Lung (tissue), 12 donors: Measurements from ENCODE around the gene B3GNT3. TPM values are rescaled to one million over a fixed set of nuclear protein-coding genes. Genes with fewer than 3 reads are reported as not detected.

Experiments used
- ATAC-seq: fragments of 200-7000 bp; cut with Tn5 transposase; one replicate; pipeline ENCODE4 v1.9.1; 2020; ENCODE audit warnings: moderate number of reproducible peaks; ENCODE audit not compliant: insufficient read depth, low FRiP score
- DNase-seq, 3 donors: peaks; one replicate each; pipeline ENCODE4 v3.0.0-alpha.2; 2013 to 2017
- H3K27ac ChIP-seq, 2 donors: one replicate each; pipeline ENCODE4 v1.5.1; 2013; ENCODE audit warnings: mild to moderate bottlenecking in 2 of 2, moderate library complexity in 2 of 2, control low read depth in 1 of 2, inconsistent platforms in 1 of 2, low read depth in 1 of 2, low read length in 1 of 2
- H3K27me3 ChIP-seq, 3 donors: one replicate each; pipeline ENCODE4 v1.5.1; 2013; ENCODE audit warnings: low read length in 2 of 3; ENCODE audit not compliant: control insufficient read depth in 3 of 3, insufficient read depth in 3 of 3
- H3K36me3 ChIP-seq, 4 donors: one replicate each; pipeline ENCODE4 v1.5.1; 2013; ENCODE audit warnings: low read length in 4 of 4, mild to moderate bottlenecking in 1 of 4, moderate library complexity in 1 of 4; ENCODE audit not compliant: control insufficient read depth in 4 of 4, insufficient read depth in 4 of 4
- H3K4me1 ChIP-seq, 5 donors: one replicate each; pipeline ENCODE4 v1.5.1; 2013; ENCODE audit warnings: low read length in 5 of 5, mild to moderate bottlenecking in 2 of 5, moderate library complexity in 1 of 5; ENCODE audit not compliant: control insufficient read depth in 5 of 5, insufficient read depth in 5 of 5
- H3K4me3 ChIP-seq: one replicate; pipeline ENCODE4 v1.5.1; 2013; ENCODE audit warnings: mild to moderate bottlenecking, control low read depth, moderate library complexity
- H3K9ac ChIP-seq, 2 donors: one replicate each; pipeline ENCODE4 v1.5.1; 2013; ENCODE audit warnings: low read length in 2 of 2, control low read depth in 1 of 2; ENCODE audit not compliant: insufficient read depth in 1 of 2
- H3K9me3 ChIP-seq, 4 donors: one replicate each; pipeline ENCODE4 v1.5.1; 2013; ENCODE audit warnings: low read length in 3 of 4, mild to moderate bottlenecking in 1 of 4, moderate library complexity in 1 of 4; ENCODE audit not compliant: control insufficient read depth in 4 of 4, insufficient read depth in 3 of 4
- WGBS, 2 donors: extraction: QIAGEN DNeasy Blood & Tissue Kit; methylation state at CpG; one replicate each; pipeline ENCODE4 v1.1.7; 2013; 5-methylcytosine and 5-hydroxymethylcytosine counted together
- polyA plus RNA-seq, 2 donors: library from polyadenylated mRNA; stranded (reverse); fragments of 200-250 nt; gene quantifications; one replicate each; pipeline ENCODE4 v1.2.1, GENCODE V29; 2013
- total RNA-seq, 2 donors: library from RNA; depleted of rRNA in 1 of 2; stranded (reverse); fragments of >200 nt in 1 of 2; gene quantifications; one replicate each; pipeline ENCODE4 v1.2.1, GENCODE V29; 2014 to 2021
- TF ChIP-seq, protein P1 (sequence below): IDR thresholded peaks from 2 replicates; pipeline ENCODE4 v1.5.1; 2012; ENCODE audit warnings: mild to moderate bottlenecking; ENCODE audit errors: control extremely low read depth, extremely low read depth
- donor health status: control.
- donor health status: control.
- donor health status: Bipolar disorder and iron deficiency.
- donor health status: healthy.
- donor health status: DM: yes; HTN: yes; CAD: no.

Gene B3GNT3
- total and polyA plus RNA-seq, 4 donors = 1.00 to 3.0 (median 2.0) TPM

DNA sequence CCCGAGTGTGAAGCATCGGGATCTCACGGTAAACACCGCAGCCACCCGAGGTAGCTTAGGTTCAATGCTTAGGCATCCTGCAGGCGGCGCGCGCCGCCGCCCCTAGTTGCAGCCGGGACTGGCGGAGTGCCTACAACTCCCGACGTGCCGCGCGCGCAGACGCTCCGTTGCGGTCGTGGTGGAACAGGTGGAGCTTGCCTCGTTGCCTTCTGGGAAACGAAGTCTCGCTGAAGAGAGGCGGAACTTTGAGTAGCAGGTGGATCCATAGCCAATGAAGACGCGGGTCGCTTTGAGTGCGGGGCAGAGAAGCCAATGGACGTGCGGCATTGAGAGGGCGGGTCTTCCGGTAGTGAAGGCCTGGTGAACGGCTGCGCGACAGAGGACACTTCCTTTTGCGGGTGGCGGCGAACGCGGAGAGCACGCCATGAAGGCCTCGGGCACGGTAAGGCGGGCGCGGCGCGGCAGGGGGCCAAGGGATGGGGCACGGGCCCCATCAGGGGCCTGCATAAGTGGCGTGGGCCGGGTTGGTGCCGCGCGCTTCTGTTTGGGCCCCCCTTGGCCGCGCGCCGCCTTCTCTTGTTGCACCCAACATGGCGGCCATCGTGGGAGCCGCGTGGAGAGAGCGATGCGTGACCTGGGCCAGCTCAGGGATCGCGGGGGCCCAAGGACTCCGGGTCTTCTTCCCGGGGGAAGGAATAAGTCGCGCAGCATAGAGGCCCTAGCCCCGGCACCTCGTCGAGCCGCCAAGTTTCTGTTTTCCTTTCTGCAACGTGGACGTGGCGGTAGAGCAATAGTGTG lies 64.8 kb downstream of the B3GNT3 start, which contains the start of gene RPL18A:
Gene RPL18A, plus strand, starts transcription at position 378 of the 798 bp plus-strand sequence. Its CDS starts 47 bp downstream, at position 425.
- H3K27ac ChIP-seq = peak within 1 kb of the TSS; percentile 28 to 79
- TF ChIP-seq, protein P1, sequence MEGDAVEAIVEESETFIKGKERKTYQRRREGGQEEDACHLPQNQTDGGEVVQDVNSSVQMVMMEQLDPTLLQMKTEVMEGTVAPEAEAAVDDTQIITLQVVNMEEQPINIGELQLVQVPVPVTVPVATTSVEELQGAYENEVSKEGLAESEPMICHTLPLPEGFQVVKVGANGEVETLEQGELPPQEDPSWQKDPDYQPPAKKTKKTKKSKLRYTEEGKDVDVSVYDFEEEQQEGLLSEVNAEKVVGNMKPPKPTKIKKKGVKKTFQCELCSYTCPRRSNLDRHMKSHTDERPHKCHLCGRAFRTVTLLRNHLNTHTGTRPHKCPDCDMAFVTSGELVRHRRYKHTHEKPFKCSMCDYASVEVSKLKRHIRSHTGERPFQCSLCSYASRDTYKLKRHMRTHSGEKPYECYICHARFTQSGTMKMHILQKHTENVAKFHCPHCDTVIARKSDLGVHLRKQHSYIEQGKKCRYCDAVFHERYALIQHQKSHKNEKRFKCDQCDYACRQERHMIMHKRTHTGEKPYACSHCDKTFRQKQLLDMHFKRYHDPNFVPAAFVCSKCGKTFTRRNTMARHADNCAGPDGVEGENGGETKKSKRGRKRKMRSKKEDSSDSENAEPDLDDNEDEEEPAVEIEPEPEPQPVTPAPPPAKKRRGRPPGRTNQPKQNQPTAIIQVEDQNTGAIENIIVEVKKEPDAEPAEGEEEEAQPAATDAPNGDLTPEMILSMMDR = peak; percentile 86
- DNase-seq (peak; percentile 99 to 100 (median 100)), ATAC-seq (peak; percentile 95)
- 0% methylated on average over 73 to 80 of the region's 80 CpGs for WGBS, 2 donors
- peak within 1 kb of the TSS; percentile 88 to 89 for H3K9ac ChIP-seq
- H3K4me3 ChIP-seq = peak within 1 kb of the TSS; percentile 89
- H3K36me3 ChIP-seq = peaks cover 13 to 32% (median 24%) of the 10 kb centered on the region in 4 donors
- peaks cover 0 to 18% (median 6%) of the 10 kb centered on the region in 5 donors for H3K4me1 ChIP-seq
- no peaks in the 10 kb centered on the region for H3K9me3 ChIP-seq
- H3K27me3 ChIP-seq = peaks cover 0 to 3% (median 3%) of the 10 kb centered on the region in 3 donors

DNA sequence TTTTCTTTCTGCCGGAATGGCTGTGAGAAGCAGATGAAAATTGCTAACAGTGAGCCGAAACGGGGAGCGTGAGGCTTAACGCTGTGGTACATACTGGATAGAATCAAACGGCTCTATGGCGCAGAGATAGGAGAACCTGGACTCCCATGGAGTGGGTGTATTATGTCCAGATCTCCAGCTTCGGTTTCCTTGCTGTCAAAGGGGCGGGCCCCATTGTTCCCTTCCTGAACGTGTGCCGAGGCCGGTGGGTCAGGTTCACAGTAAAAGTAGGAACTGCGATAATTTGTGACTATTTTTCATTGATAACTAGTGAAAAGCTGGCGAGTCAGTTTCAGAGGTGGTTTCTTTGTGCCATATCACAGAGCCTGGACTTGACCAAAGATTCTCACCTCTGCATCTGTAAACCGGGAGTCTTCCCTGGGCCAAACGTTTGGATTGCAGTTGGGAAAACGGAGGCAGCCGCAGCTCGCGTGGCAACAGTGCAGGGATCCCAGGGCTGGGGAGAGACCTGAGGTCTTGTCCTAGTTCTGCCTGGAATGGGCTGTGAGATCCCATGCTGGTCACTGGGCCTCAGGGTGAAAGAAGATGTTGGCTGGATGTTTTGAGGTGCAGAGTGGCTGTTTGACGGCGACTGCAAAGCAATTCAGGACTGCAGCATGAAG lies 65.5 kb downstream of the B3GNT3 start:
- H3K4me1 ChIP-seq = peaks cover 0 to 18% (median 6%) of the 10 kb centered on the region in 5 donors
- peaks cover 13 to 37% (median 25%) of the 10 kb centered on the region in 4 donors for H3K36me3 ChIP-seq
- TF ChIP-seq, protein P1 = no peak
- H3K27ac ChIP-seq = peak overlapping the region; percentile 28 to 79
- H3K9ac ChIP-seq = peak overlapping the region; percentile 88 to 89
- DNase-seq (no peak), ATAC-seq (no peak)
- peak overlapping the region; percentile 89 for H3K4me3 ChIP-seq
- H3K27me3 ChIP-seq = peaks cover 0 to under 1% (median 0%) of the 10 kb centered on the region in 3 donors
- H3K9me3 ChIP-seq = no peaks in the 10 kb centered on the region
- WGBS, 2 donors = 2% methylated on average over 22 of the region's 22 CpGs

DNA sequence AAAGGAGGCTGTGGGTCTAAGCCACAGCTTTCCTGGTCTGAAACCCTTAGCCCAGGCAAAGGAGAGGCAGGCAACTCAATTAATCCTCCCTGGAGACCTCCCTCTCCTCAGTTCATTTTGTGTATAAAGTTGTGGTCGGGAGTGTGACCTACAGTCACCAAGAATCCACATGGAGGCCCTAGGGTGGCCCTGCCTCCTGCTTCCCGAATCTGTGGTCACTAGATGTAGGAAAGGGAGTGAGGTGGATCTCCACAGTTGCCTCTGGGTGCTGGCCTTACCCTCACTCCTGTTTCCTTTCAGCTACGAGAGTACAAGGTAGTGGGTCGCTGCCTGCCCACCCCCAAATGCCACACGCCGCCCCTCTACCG lies 66.0 kb downstream of the B3GNT3 start:
- H3K9me3 ChIP-seq = no peaks in the 10 kb centered on the region
- no peak for DNase-seq
- no peak overlapping the region for H3K27ac ChIP-seq
- TF ChIP-seq, protein P1 = no peak
- 51 to 52% methylated on average over 5 to 7 of the region's 7 CpGs for WGBS, 2 donors
- H3K27me3 ChIP-seq = no peaks in the 10 kb centered on the region
- peak overlapping the region; percentile 89 for H3K4me3 ChIP-seq
- H3K9ac ChIP-seq = peak overlapping the region; percentile 88 to 89
- H3K36me3 ChIP-seq = peaks cover 13 to 41% (median 25%) of the 10 kb centered on the region in 4 donors
- peaks cover 0 to 18% (median 6%) of the 10 kb centered on the region in 5 donors for H3K4me1 ChIP-seq
- no peak for ATAC-seq
